ENCODE measurements around the gene TRIOBP.

Gene TRIOBP

GRCh38 chr22:37807410-37808293 lies 110.8 kb downstream of the TRIOBP start, which contains the start of gene GCAT (continued):
- TF ChIP-seq CTCF (tag by site-specific recombination; IDR thresholded peaks at IDR 0.05), result no peak
- TF ChIP-seq ZNF404 (tag by site-specific recombination; IDR thresholded peaks at IDR 0.05), result no peak
- no peak for TF ChIP-seq ZNF768 (tag by site-specific recombination; IDR thresholded peaks at IDR 0.05)
- TF ChIP-seq ZFP3 (tag by site-specific recombination; IDR thresholded peaks at IDR 0.05; ENCODE audit: low read depth), result no peak
- TF ChIP-seq, protein P1, sequence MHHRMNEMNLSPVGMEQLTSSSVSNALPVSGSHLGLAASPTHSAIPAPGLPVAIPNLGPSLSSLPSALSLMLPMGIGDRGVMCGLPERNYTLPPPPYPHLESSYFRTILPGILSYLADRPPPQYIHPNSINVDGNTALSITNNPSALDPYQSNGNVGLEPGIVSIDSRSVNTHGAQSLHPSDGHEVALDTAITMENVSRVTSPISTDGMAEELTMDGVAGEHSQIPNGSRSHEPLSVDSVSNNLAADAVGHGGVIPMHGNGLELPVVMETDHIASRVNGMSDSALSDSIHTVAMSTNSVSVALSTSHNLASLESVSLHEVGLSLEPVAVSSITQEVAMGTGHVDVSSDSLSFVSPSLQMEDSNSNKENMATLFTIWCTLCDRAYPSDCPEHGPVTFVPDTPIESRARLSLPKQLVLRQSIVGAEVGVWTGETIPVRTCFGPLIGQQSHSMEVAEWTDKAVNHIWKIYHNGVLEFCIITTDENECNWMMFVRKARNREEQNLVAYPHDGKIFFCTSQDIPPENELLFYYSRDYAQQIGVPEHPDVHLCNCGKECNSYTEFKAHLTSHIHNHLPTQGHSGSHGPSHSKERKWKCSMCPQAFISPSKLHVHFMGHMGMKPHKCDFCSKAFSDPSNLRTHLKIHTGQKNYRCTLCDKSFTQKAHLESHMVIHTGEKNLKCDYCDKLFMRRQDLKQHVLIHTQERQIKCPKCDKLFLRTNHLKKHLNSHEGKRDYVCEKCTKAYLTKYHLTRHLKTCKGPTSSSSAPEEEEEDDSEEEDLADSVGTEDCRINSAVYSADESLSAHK (tag by site-specific recombination; IDR thresholded peaks at IDR 0.05), result peak; percentile 32; the same call in 1 of the 2 replicates
- no peak for TF ChIP-seq ZNF623 (tag by site-specific recombination; IDR thresholded peaks at IDR 0.05)
- TF ChIP-seq, protein P2, sequence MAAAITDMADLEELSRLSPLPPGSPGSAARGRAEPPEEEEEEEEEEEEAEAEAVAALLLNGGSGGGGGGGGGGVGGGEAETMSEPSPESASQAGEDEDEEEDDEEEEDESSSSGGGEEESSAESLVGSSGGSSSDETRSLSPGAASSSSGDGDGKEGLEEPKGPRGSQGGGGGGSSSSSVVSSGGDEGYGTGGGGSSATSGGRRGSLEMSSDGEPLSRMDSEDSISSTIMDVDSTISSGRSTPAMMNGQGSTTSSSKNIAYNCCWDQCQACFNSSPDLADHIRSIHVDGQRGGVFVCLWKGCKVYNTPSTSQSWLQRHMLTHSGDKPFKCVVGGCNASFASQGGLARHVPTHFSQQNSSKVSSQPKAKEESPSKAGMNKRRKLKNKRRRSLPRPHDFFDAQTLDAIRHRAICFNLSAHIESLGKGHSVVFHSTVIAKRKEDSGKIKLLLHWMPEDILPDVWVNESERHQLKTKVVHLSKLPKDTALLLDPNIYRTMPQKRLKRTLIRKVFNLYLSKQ (tag by site-specific recombination; IDR thresholded peaks at IDR 0.05; ENCODE audit: borderline replicate concordance), result no peak
- TF ChIP-seq, protein P3, sequence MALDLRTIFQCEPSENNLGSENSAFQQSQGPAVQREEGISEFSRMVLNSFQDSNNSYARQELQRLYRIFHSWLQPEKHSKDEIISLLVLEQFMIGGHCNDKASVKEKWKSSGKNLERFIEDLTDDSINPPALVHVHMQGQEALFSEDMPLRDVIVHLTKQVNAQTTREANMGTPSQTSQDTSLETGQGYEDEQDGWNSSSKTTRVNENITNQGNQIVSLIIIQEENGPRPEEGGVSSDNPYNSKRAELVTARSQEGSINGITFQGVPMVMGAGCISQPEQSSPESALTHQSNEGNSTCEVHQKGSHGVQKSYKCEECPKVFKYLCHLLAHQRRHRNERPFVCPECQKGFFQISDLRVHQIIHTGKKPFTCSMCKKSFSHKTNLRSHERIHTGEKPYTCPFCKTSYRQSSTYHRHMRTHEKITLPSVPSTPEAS (tag by site-specific recombination; IDR thresholded peaks at IDR 0.05), result no peak
- TF ChIP-seq ELK4 (IDR thresholded peaks at IDR 0.05; ENCODE audit: borderline replicate concordance, low read depth, low read length), result no peak
- TF ChIP-seq, protein P4, sequence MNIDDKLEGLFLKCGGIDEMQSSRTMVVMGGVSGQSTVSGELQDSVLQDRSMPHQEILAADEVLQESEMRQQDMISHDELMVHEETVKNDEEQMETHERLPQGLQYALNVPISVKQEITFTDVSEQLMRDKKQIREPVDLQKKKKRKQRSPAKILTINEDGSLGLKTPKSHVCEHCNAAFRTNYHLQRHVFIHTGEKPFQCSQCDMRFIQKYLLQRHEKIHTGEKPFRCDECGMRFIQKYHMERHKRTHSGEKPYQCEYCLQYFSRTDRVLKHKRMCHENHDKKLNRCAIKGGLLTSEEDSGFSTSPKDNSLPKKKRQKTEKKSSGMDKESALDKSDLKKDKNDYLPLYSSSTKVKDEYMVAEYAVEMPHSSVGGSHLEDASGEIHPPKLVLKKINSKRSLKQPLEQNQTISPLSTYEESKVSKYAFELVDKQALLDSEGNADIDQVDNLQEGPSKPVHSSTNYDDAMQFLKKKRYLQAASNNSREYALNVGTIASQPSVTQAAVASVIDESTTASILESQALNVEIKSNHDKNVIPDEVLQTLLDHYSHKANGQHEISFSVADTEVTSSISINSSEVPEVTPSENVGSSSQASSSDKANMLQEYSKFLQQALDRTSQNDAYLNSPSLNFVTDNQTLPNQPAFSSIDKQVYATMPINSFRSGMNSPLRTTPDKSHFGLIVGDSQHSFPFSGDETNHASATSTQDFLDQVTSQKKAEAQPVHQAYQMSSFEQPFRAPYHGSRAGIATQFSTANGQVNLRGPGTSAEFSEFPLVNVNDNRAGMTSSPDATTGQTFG (tag by site-specific recombination; IDR thresholded peaks at IDR 0.05; ENCODE audit: borderline replicate concordance), result no peak
- no peak for TF ChIP-seq ZNF660 (tag by site-specific recombination; IDR thresholded peaks at IDR 0.05)
- no peak for TF ChIP-seq ZBTB1 (tag by site-specific recombination; IDR thresholded peaks at IDR 0.05)
- TF ChIP-seq SCRT2 (tag by site-specific recombination; IDR thresholded peaks at IDR 0.05), result no peak
- peak; percentile 85 for TF ChIP-seq ZBTB7A (tag by site-specific recombination; IDR thresholded peaks at IDR 0.05; ENCODE audit: low read depth)
- TF ChIP-seq ZNF473 (tag by site-specific recombination; IDR thresholded peaks at IDR 0.05), result no peak
- TF ChIP-seq ZNF501 (tag by site-specific recombination; IDR thresholded peaks at IDR 0.05), result peak; percentile 17; the same call in 1 of the 2 replicates
- no peak for TF ChIP-seq ZNF274 (IDR thresholded peaks at IDR 0.05; ENCODE audit: low read length)
- TF ChIP-seq ZNF274 (tag by site-specific recombination; IDR thresholded peaks at IDR 0.05; ENCODE audit: borderline replicate concordance), result no peak
- no peak for TF ChIP-seq ZNF133 (tag by site-specific recombination; IDR thresholded peaks at IDR 0.05)
- peak; percentile 57 for TF ChIP-seq ZFHX2 (tag by site-specific recombination; conservative IDR thresholded peaks at IDR 0.05)
- TF ChIP-seq, protein P5, sequence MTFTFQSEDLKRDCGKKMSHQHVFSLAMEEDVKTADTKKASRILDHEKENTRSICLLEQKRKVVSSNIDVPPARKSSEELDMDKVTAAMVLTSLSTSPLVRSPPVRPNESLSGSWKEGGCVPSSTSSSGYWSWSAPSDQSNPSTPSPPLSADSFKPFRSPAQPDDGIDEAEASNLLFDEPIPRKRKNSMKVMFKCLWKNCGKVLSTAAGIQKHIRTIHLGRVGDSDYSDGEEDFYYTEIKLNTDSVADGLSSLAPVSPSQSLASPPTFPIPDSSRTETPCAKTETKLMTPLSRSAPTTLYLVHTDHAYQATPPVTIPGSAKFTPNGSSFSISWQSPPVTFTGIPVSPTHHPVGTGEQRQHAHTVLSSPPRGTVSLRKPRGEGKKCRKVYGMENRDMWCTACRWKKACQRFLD (tag by site-specific recombination; IDR thresholded peaks at IDR 0.05), result no peak
- no peak for TF ChIP-seq ZNF596 (tag by site-specific recombination; IDR thresholded peaks at IDR 0.05)
- TF ChIP-seq ZNF791 (tag by site-specific recombination; IDR thresholded peaks at IDR 0.05), result no peak
- TF ChIP-seq ZNF155 (tag by site-specific recombination; IDR thresholded peaks at IDR 0.05), result no peak
- TF ChIP-seq, protein P6, sequence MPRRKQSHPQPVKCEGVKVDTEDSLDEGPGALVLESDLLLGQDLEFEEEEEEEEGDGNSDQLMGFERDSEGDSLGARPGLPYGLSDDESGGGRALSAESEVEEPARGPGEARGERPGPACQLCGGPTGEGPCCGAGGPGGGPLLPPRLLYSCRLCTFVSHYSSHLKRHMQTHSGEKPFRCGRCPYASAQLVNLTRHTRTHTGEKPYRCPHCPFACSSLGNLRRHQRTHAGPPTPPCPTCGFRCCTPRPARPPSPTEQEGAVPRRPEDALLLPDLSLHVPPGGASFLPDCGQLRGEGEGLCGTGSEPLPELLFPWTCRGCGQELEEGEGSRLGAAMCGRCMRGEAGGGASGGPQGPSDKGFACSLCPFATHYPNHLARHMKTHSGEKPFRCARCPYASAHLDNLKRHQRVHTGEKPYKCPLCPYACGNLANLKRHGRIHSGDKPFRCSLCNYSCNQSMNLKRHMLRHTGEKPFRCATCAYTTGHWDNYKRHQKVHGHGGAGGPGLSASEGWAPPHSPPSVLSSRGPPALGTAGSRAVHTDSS (tag by site-specific recombination; IDR thresholded peaks at IDR 0.05), result no peak
- TF ChIP-seq GLI4 (tag by site-specific recombination; IDR thresholded peaks at IDR 0.05), result no peak

Data from HEK293 (cell line).